ENCODE measurements around the gene KLRC4. TPM values are rescaled to one million over a fixed set of nuclear protein-coding genes. Genes with fewer than 3 reads are reported as not detected.

Gene KLRC4, protein sequence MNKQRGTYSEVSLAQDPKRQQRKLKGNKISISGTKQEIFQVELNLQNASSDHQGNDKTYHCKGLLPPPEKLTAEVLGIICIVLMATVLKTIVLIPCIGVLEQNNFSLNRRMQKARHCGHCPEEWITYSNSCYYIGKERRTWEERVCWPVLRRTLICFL
- not detected in 2 replicates for total RNA-seq

GRCh38 chr12:10409392-10409791, at the start of gene KLRC4:
Gene KLRC4 (minus strand): TSS chr12:10409757. CDS start chr12:10409575, 182 bp downstream.

DNA sequence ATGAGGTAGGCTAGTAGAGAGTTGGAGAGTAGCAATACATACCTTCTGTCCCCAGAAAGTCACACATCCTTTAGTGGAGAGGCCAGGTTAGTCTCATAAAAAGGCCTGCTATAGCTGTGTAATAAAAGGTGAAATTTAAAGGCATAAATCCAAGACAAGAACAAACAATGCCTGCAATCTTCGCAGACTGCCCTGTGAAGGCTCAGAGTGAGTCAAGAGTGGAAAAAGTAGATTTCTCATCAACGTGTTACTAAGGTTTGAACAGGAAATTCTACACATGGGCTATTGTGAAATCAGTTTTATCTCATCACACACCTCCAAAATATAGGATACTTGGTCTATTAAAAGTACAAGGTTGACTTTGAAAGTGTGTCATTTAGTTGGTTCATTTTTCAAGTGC, 43.6 kb upstream of the KLRC4 start, which contains the start of gene KLRC1:
KLRC1 (minus strand) TSS at position 222 of the 400 bp plus-strand sequence. CDS start 2,221 bp downstream, outside the sequence.

DNA sequence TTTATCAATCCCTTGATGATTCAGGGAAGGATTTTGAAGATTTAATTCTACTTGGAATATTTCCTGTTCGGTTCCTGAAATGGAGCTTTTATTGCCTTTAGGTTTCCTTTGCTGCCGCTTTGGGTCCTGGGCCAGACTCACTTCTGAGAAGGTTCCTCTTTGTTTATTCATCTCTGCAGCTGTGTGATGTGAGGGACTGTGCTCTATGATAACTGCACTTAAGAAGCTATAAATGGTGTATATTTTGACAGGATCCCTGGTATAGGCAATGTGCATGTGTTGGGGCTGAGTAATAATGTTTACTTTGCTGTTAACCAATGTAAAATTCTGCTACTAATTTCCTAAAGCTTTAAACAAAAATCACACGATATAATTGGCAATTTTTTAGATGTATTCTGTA, 26.3 kb upstream of the KLRC4 start, which contains the start of gene KLRC2:
KLRC2 (minus strand) TSS at position 195 of the 400 bp plus-strand sequence; CDS start at position 171, 24 bp downstream.

GRCh38 chr12:10420334-10420733, 10.8 kb upstream of the KLRC4 start, which contains the start of gene KLRC3:
Gene KLRC3 (minus strand): TSS chr12:10420595. CDS start chr12:10420550, 45 bp downstream.

DNA sequence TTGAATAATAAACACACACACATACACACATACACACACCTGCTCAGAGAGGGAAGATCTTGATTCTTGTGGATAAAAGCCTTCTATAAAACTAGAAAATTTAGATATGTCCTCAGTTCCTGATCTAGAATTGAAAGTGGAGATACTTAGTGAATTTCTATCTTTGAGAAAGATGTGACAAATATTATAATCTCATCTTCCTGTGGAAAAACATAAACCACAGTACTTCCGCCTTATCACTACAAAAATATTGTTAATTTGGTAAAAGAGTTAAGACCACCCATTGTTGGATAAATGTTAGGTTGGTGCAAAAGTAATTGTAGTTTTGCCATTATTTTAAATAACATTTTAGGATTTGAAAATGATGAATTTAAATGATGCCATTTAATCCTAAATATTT, 19.7 kb downstream of the KLRC4 start, which contains the start of gene KLRK1:
KLRK1 (minus strand) TSS at position 138 of the 400 bp plus-strand sequence. CDS start 1,231 bp downstream, outside the sequence.

Other genes with a start within 250 kb of the KLRC4 start
- gene OLR1, start 237.6 kb downstream of the KLRC4 start, total RNA-seq = under 0.01 and 1.4 TPM in 2 replicates
- 0.24 TPM in 1 of 2 replicates, not detected in the other for gene TMEM52B, start 230.7 kb downstream of the KLRC4 start, total RNA-seq
- 23.9 and 24.1 TPM in 2 replicates for gene GABARAPL1, start 196.9 kb downstream of the KLRC4 start, total RNA-seq
- under 0.01 and 0.24 TPM in 2 replicates for gene KLRD1, start 101.9 kb downstream of the KLRC4 start, total RNA-seq
- not detected in 2 replicates for gene KLRK1, start 19.7 kb downstream of the KLRC4 start, total RNA-seq
- not detected in 2 replicates for gene KLRC3, start 10.8 kb upstream of the KLRC4 start, total RNA-seq
- not detected in 2 replicates for gene KLRC2, start 26.3 kb upstream of the KLRC4 start, total RNA-seq
- under 0.01 TPM in 1 of 2 replicates, not detected in the other for gene KLRC1, start 43.6 kb upstream of the KLRC4 start, total RNA-seq
- 0.72 and 1.1 TPM in 2 replicates for gene EIF2S3B, start 96.1 kb upstream of the KLRC4 start, total RNA-seq
- gene MAGOHB, start 203.9 kb upstream of the KLRC4 start, total RNA-seq = 6.6 and 8.7 TPM in 2 replicates

All from tracheal epithelial cell (primary cell).